Measurements from ENCODE around the gene GIMAP7. TPM values are rescaled to one million over a fixed set of nuclear protein-coding genes. Genes with fewer than 3 reads are reported as not detected.

The GIMAP7 gene
- polyA plus RNA-seq, 1 of the 3 experiments (the other 2 are of a cell fraction), result not detected

DNA sequence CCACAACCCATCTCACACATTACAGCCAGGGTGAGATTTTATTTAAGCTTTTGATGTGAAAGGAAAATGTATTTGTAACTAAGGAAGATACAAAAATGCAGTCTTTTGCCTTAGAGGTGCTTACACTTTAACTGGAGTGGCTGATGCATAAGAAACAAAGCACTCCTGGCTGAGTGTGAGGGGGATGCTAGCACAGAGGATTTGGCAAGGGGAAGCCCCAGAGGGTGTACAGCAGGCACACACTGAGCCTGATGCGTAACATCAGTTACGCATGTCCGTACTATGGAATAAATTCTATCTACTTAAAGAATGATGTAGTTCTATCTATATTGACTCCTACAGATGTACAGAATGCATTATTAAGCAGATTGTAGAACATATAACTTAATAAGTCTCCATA is 46.4 kb upstream of the GIMAP7 start (continued):
- TF ChIP-seq, protein P1, sequence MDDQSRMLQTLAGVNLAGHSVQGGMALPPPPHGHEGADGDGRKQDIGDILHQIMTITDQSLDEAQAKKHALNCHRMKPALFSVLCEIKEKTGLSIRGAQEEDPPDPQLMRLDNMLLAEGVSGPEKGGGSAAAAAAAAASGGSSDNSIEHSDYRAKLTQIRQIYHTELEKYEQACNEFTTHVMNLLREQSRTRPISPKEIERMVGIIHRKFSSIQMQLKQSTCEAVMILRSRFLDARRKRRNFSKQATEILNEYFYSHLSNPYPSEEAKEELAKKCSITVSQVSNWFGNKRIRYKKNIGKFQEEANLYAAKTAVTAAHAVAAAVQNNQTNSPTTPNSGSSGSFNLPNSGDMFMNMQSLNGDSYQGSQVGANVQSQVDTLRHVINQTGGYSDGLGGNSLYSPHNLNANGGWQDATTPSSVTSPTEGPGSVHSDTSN (IDR thresholded peaks at IDR 0.05), result no peak
- TF ChIP-seq EZH2phosphoT487 (IDR thresholded peaks at IDR 0.05; ENCODE audit: borderline replicate concordance, low read depth), result no peak
- TF ChIP-seq, protein P2, sequence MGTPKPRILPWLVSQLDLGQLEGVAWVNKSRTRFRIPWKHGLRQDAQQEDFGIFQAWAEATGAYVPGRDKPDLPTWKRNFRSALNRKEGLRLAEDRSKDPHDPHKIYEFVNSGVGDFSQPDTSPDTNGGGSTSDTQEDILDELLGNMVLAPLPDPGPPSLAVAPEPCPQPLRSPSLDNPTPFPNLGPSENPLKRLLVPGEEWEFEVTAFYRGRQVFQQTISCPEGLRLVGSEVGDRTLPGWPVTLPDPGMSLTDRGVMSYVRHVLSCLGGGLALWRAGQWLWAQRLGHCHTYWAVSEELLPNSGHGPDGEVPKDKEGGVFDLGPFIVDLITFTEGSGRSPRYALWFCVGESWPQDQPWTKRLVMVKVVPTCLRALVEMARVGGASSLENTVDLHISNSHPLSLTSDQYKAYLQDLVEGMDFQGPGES (IDR thresholded peaks at IDR 0.05; ENCODE audit: low read depth, low read length), result no peak
- TF ChIP-seq ELF1 (IDR thresholded peaks at IDR 0.05), result no peak

GRCh38 chr7:150471886-150472285 is 42.8 kb upstream of the GIMAP7 start:
- Histone ChIP-seq H2AFZ (ENCODE audit: low read depth) (no peak overlapping the region), H3K27ac (ENCODE audit: low read depth in 2 of 2, low read length in 1 of 2) (no peak overlapping the region), H3K36me3 (replicated peaks in 1 of 2; ENCODE audit: control insufficient read depth in 1 of 2, insufficient read depth in 2 of 2, low read length in 1 of 2) (no peaks in the 10 kb centered on the region), H3K9me2 (no peaks in the 10 kb centered on the region), H3K27me3 (ENCODE audit: insufficient read depth) (peaks cover 25% of the 10 kb centered on the region; the same call in 1 of the 2 replicates), H4K20me1 (ENCODE audit: insufficient read depth) (no peaks in the 10 kb centered on the region), H3K9me3 (no peaks in the 10 kb centered on the region), H3F3A (replicated peaks; ENCODE audit: insufficient read depth) (no peaks in the 10 kb centered on the region), H3K4me1 (ENCODE audit: control insufficient read depth in 1 of 2, insufficient read depth in 2 of 2, low read depth in 1 of 2, low read length in 1 of 2) (no peaks in the 10 kb centered on the region), H3K79me2 (ENCODE audit: insufficient read depth) (no peaks in the 10 kb centered on the region), H3K9ac (no peak overlapping the region), H3K4me2 (no peak overlapping the region), H3K4me3 (ENCODE audit: low read depth in 2 of 2, low read length in 1 of 2) (no peak overlapping the region)
- WGBS (ENCODE audit: low lambda C conversion rate), result 4% methylated on average over 5 of the region's 5 CpGs
- POLR2A ChIA-PET, result no interaction called here
- DNase-seq, result no peak
- CTCF ChIA-PET, result no interaction called here
- TF ChIP-seq SIN3A (IDR thresholded peaks at IDR 0.05; ENCODE audit: borderline replicate concordance, low read depth, low read length) (no peak), MXI1 (IDR thresholded peaks at IDR 0.05; ENCODE audit: low read depth, low read length) (no peak), RAD21 (IDR thresholded peaks at IDR 0.05; ENCODE audit: low read length) (no peak), NRF1 (IDR thresholded peaks at IDR 0.05; ENCODE audit: low read depth, low read length) (no peak)
- TF ChIP-seq, protein P2 (IDR thresholded peaks at IDR 0.05; ENCODE audit: low read depth, low read length), result no peak

DNA sequence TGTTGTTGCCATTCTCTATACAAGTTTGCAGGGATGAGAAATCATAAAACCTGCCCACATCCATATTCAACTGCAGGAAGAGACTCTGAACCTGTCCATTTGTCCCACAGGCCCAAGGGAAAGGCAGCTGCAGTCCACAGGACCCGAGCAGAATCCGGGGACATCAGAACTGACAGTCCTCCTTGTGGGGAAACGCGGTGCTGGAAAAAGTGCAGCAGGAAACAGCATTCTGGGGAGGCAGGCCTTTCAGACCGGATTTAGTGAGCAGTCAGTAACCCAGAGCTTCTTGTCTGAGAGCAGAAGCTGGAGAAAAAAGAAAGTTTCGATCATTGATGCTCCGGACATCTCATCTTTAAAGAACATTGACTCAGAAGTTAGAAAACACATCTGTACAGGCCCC is 40.8 kb upstream of the GIMAP7 start:
- TF ChIP-seq CHD2 (IDR thresholded peaks at IDR 0.05; ENCODE audit: low read length, partially characterized antibody), result no peak
- TF ChIP-seq NFIC (IDR thresholded peaks at IDR 0.05; ENCODE audit: borderline replicate concordance), result no peak
- no peak for TF ChIP-seq RFX5 (IDR thresholded peaks at IDR 0.05; ENCODE audit: low read length)
- TF ChIP-seq FOXJ3 (CRISPR knock-in tag; IDR thresholded peaks at IDR 0.05), result no peak
- no peak for TF ChIP-seq TCF12 (IDR thresholded peaks at IDR 0.05)
- TF ChIP-seq EP300 (IDR thresholded peaks at IDR 0.05; ENCODE audit: borderline replicate concordance in 1 of 2, low read depth in 1 of 2, low read length in 1 of 2), result no peak
- TF ChIP-seq, protein P3, sequence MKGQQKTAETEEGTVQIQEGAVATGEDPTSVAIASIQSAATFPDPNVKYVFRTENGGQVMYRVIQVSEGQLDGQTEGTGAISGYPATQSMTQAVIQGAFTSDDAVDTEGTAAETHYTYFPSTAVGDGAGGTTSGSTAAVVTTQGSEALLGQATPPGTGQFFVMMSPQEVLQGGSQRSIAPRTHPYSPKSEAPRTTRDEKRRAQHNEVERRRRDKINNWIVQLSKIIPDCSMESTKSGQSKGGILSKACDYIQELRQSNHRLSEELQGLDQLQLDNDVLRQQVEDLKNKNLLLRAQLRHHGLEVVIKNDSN (IDR thresholded peaks at IDR 0.05; ENCODE audit: borderline replicate concordance, low read depth), result no peak
- no peak for TF ChIP-seq NRF1 (IDR thresholded peaks at IDR 0.05; ENCODE audit: low read depth, low read length)
- no peak for TF ChIP-seq RAD21 (IDR thresholded peaks at IDR 0.05; ENCODE audit: low read length)
- TF ChIP-seq TAF1 (IDR thresholded peaks at IDR 0.05; ENCODE audit: borderline replicate concordance, low read depth, low read length), result no peak
- no peak for TF ChIP-seq RXRA (IDR thresholded peaks at IDR 0.05; ENCODE audit: borderline replicate concordance, low read depth)
- no peak for TF ChIP-seq MXI1 (IDR thresholded peaks at IDR 0.05; ENCODE audit: low read depth, low read length)
- TF ChIP-seq, protein P1 (IDR thresholded peaks at IDR 0.05), result no peak
- TF ChIP-seq, protein P4, sequence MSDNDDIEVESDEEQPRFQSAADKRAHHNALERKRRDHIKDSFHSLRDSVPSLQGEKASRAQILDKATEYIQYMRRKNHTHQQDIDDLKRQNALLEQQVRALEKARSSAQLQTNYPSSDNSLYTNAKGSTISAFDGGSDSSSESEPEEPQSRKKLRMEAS (IDR thresholded peaks at IDR 0.05; ENCODE audit: low read depth), result no peak
- no peak for TF ChIP-seq RCOR1 (IDR thresholded peaks at IDR 0.05; ENCODE audit: low read length)
- TF ChIP-seq SMC3 (IDR thresholded peaks at IDR 0.05; ENCODE audit: low read depth, low read length), result no peak
- no peaks in the 10 kb centered on the region for H3K9me2 ChIP-seq
- no peak overlapping the region for H3K4me3 ChIP-seq (ENCODE audit: low read depth in 2 of 2, low read length in 1 of 2)
- no peaks in the 10 kb centered on the region for H3K79me2 ChIP-seq (ENCODE audit: insufficient read depth)
- H3K27ac ChIP-seq (ENCODE audit: low read depth in 2 of 2, low read length in 1 of 2), result no peak overlapping the region
- POLR2A ChIA-PET, result no interaction called here
- H3K4me1 ChIP-seq (ENCODE audit: control insufficient read depth in 1 of 2, insufficient read depth in 2 of 2, low read depth in 1 of 2, low read length in 1 of 2), result no peaks in the 10 kb centered on the region
- H3K9ac ChIP-seq, result no peak overlapping the region
- no peak for DNase-seq
- no peak overlapping the region for H2AFZ ChIP-seq (ENCODE audit: low read depth)
- peaks cover 40% of the 10 kb centered on the region for H3K27me3 ChIP-seq (ENCODE audit: insufficient read depth)
- H3K36me3 ChIP-seq (replicated peaks in 1 of 2; ENCODE audit: control insufficient read depth in 1 of 2, insufficient read depth in 2 of 2, low read length in 1 of 2), result no peaks in the 10 kb centered on the region
- no peak overlapping the region for H3K4me2 ChIP-seq
- no peaks in the 10 kb centered on the region for H3K9me3 ChIP-seq
- no peaks in the 10 kb centered on the region for H3F3A ChIP-seq (replicated peaks; ENCODE audit: insufficient read depth)
- H4K20me1 ChIP-seq (ENCODE audit: insufficient read depth), result no peaks in the 10 kb centered on the region
- CTCF ChIA-PET, result interaction anchor here (1.3 to 1.5 kb wide), 2 partner anchors 10 to 25 kb away, joined by 3 to 6 read pairs; no protein-coding TSS in a partner anchor
- WGBS (ENCODE audit: low lambda C conversion rate), result 4% methylated on average over 7 of the region's 7 CpGs

All from SK-N-SH (cell line).